GM18858 (cell line): ENCODE measurements around the gene GLP2R.

Experiments
- ATAC-seq: cut with Tn5 transposase; IDR thresholded peaks from one replicate; pipeline ENCODE4 v1.9.1; 2021; ENCODE audit not compliant: unreplicated experiment

The GLP2R gene

DNA sequence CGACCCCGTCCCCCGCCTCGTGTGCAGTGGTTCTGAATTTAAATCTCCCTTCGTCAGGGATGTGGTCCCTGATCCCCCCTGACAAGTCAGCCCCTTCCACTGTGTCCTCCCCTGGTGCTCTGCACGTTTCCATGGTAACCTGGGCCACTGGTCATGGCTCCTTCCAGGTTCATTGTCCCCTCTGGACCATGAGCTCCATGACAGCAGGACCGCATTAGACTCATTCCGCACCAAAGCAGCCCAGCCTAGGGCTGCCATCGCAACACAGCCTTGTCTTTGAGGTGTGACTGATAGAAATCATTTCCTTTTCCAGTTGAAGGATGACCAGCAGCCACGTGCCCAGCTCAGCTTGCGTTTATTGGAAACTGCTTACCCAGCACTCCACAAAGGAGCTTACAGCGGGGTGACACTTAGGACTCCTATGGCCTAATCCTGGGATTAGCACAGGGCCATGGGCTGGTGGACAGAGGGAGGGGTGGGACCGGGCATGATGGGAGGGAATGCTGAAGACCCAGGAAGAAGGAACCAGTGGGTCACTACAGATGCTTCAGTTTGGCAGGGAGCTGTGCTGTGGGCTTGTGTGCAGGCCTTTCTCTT lies 71.7 kb downstream of the GLP2R start:
- ATAC-seq: no peak

DNA sequence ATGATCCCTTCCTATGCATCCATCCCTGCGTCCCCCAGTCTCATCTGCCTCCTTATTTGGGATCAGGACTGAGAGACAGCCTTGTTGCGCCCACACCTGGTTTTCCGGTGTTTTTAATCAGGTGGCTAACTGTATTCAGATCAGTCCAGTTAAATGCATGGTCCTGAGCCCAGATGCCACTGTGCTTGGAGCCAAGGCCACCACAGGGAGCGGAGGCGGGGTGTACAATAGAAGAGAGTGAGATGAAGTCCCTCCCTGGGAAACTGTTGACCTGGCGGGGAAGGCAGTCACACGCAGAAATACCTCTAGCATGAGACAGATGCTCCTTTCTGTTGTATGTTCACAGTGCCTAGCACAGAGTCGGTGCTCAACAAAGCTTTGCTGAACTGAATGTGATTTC lies 73.1 kb downstream of the GLP2R start:
- no peak for ATAC-seq

DNA sequence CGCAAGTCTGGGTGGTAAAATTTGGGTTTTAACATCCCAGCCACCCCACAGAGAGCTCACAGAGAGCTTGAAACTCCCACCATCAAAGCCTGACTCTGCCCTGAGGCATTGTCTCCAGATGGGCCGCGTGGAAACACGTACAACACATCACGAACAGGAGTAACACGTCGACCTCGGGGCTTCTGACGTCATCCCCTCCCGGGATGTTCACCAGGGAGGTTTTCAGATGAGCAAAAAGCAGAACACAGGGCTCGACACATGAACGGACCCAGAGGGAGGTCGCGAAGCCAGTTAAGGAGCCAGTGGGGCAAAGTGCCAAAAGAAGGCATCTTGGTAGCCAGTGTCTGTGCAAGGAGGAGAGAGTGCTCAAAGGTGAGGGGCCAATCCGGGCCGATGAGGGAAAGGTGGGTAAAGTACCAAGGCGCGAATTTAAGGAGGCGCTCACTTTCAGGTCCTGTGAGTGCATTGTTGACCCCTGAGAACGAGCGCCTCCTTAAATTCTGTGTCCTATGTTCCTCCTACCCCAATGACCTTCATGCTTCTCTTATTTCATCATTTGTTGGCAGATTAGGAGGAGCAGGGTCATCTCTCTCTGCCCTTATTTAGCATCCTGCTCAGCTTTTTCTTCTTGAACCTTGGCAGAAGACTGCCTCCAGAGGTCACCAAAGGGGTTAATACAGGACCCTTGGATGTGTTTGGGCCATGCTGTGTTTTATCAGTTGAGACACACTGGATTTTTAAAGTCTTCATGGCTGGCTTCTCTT lies 73.7 kb downstream of the GLP2R start:
- no peak for ATAC-seq

DNA sequence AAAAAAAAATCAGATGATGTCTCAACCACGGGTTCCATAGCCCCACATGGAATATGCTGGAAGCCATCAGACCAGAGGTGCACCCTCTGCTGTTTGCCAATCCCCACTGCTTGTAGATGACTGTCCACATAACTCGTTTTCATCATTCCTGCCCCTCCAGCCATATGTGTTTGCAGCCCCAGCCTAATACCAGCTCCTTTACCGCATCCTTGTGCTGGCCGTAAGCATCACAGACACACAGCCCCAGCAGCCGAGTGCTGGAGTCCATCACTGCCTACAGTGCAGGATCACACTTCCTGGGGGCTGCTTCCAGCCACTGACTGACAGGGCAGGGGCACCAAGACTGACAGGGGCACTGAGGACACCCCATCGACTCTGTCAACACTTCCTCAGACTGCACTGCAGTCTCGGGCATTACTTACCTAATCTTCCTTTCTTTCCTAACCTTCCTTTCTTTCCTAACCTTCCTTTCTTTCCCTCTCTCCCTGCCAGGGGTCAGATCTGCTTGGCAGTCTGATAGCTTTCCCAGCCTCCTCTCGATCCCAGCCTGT lies 74.4 kb downstream of the GLP2R start:
- ATAC-seq: no peak

DNA sequence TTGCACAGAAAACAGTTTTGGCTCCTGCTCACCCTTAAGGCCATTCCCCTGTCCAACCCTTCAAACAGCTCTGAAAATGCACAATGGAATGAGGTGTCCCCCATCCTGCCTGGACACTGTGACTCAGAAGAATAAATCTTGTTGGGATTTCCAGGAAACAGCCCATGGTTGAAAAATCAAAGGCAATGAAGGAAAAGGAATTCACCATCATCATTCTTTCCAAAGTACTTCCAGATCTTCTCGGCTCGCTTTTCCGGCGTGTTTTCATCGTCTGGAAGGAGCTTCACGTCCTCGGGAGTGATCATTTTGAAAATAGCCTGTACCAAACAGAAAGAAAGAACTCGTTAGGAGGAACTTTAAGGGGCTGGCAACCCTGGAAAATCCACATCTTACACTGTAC lies 75.1 kb downstream of the GLP2R start:
- no peak for ATAC-seq

DNA sequence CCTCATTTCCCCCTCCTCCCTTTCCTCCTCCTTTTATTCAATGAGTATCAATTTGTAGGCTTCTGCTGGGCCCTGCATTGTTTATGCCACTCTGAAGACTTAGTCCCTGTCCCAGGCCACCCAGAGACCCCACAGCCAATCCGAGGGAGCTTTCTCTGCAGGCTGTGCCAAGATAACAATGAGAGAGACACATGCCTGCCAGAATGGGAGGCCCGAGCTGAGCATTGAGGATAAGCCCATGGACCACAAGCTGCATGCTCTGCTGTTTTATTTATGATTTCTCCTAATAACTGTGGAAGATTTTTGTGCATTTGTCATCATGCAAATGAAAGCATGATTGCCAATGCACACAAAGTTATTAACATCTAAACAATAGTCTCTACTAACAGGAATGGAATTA lies 76.4 kb downstream of the GLP2R start:
- no peak for ATAC-seq

DNA sequence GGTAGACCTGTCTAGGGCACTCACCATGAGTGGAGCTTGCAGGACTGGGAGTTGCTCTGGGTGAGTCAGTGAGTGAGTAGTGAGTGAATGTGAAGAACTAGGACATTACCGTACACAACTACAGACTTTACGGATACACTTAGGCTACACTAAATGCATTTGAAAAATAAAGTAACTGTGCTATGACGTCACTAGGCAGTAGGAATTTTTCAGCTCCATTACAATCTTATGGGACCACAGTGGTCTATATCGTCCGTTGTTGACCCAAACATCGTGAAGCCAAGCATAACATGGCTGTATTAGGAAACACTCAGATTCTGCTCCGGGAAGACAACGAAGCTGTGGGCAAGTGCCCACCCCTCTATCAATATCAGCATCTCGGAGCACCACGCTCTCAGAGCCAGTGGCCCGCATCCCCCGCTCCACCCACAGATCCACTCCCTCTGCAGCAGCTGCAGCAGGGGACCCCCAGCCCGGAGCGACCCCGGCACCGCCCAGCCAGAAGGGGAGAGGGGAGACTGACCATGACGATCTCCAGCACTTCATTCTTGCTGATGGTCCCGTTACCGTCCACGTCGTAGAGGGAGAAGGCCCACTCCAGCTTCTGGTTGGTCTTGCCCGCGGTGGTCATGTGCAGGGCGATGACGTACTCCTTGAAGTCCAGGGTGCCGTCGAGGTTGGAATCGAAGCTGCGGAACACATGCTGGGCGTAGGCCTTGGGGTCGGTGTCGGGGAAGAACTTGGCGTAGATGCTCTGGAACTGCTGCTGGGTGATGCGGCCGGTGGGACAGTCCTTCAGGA lies 78.8 kb downstream of the GLP2R start:
- ATAC-seq: no peak

DNA sequence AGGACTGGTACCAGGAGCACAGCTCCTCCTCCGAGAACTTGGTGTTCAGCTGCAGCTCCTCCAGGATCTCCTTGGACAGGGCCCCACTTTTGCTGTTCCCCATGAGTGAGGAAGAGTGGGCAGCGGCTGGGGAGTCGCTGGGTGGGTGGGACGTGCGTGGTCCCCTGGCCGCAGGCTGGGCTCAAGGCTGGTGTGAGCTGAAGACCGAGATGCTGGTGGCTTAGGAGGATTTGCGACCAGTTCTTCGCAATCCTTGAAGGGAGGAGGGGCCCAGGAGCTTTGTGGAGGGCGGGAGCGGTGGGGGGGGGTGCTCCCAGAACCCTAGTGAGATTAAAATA lies 79.3 kb downstream of the GLP2R start, which contains the start of gene RCVRN:
TSS of gene RCVRN (minus strand) at position 194 of the 338 bp plus-strand sequence. CDS start at position 103, 91 bp downstream.
- no peak for ATAC-seq

DNA sequence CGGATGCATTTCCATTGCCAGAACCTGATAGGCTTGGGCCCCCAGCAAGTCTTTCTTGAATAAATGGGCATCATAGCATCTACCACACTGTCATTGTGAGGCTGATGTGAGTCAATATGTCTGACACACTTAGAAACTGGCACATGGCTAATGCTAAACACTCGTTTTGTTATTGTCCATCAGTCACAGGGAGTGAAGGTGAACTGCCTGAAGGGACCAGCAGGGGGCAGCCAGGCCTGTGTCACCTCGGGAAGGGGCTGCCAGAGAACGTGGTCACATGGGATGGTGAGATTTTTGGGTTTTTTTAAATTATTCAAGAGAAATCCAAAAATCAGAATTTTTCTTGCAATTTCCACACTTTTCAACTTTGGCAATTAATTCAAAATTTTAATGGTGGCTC lies 80.2 kb downstream of the GLP2R start:
- no peak for ATAC-seq

DNA sequence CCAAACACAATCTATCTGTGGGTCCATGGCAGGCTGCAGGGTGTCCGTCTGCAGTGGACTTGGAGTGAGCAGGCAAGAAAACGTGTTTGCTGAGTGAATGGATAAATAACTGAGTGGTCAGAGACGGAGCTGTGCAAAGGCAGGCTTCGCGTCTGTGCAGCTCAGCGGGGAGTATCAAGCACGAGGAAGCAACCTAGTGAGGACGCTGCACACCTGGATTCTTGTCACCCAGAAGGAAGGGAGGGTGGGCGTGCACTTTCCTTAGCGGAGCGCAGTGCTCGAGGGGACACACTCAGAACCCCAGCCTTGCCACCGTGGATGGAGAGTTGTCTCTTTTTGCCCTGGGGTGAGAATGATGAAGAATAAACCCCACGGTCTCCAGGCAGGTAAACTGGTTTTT lies 80.9 kb downstream of the GLP2R start:
- ATAC-seq: no peak

DNA sequence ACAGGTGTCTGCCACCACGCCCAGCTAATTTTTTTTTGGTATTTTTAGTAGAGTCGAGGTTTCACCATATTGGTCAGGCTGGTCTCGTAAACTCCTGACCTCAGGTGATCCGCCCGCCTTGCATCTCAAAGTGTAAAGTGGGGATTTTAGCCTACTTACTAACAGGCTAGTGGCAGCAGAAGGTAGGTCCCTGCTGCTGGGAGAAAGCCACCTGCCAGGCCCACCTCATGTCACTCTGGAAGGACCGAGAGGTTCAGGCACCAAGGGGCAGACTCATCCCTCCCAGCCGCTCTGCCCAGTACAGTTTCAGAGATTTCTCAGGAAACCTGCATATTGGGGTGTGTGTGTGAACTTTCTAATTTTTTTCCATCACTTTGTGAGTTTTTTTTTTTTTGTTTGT lies 81.4 kb downstream of the GLP2R start:
- no peak for ATAC-seq

DNA sequence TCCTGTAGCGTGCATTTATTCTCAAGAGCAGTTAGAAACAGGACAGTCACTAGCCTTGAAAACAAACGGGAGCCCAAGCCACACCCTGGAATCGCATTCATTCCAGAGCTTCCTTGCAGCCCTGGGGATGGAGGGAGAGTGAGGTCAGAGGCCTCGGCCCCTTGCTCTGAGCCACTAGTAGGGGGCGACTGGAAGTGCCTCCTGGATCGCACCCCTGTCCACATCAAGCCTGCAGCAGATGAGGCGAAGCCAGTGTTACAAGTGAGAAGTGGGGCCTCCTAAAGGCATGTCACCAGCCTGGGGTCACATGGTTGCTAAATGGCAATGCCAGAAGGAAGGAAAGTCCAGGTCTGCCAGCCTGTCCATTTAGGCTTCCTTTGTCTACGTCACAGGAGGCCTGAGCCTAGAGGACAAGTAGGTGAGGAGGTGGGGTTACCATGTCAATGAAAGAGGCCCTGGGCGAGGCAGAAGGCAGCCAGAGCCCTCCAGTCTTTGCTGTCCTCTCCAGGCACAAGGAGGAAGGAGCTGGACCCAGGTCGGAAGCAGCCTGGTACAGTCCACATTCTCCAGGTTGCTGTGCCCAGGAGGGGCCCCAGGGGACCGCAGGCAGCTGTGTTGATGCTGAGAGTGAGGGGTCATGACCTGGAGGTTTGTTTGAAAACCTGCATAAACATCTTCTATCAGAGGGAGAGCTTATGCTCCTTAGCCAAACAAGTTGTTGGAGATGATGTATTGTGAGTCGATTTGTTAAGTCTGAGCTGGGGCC lies 82.3 kb downstream of the GLP2R start:
- no peak for ATAC-seq

DNA sequence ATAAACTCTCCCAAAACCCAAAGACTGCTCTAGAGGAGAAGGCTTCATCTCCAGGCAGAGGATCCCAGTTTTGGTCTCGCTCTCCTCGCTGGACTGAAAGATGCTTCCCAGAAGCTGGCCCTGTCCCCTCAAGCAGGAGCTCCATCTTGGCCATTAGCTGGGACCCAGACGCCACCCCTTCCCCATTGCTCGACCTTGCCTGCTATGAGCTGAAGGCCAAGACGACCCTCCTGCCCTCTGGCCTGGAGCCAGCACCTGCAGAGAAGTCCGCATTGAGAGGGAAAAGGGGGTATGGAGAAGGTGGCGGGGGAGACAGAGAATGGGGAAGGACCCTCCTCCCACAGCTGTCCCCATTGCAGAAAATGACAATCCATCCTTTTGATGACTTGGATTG lies 82.9 kb downstream of the GLP2R start:
- ATAC-seq: no peak

DNA sequence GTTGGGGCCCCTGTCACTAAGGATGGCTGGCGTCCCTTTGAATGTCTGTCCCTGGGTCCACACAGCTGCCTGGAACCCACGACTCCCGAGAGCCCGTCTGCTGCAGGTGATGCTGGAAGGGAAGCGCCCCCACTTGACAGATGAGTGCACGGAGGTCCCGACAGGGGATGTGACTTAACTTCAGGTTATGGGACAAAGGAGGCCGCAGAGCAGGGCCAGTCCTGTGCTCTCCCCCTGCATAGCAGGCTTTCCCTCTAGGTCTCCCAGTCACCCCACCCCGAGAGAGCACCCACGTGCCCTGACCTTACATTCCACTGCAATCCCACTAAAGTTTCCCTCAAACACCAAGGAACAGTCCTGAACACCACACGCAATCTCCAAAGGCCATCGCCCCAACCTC lies 85.4 kb downstream of the GLP2R start:
- no peak for ATAC-seq

DNA sequence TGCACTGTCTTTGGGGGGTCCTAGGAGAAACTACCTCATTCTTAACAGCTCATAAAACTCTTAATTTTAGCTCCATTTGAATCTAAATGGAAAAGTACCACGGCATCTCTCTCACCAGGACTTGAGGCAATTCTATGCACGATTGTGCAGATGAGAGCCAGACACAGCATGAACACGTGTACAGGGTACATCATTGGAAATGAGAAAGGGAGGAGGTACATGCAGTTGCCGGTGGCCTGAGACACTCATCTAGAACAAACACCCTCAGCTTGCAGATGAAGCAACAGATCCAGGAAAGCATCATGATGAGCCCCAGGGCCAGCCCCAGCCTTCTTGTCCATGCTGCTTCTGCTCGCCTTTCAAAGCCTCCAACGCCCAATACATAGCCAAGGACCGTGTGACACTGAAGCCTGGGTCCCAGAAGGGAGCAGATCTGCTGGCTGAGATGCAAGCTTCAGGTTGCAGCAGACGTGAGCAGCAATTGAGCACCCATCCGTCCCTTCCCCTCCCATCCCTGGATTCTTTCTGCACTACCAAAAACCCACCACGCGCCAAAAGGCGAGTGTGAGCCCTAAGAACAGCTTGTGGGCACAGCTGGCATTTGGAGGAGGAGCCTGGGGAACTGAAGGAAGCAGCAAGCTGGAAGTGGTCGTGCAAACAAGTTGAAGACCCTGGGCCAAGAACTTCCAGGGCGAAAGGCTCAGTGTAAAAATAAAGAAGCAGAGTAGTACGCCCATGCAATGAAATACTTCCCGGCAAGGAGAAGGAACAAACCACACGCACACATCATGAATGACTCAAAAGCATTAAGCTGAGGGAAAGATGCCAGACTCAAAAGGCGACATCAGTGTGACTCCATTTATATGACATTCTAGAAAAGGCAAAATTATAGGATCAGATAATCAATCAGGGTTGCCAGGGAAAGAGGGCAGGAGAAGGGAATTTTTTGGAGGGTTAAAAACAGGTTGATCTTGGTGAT lies 86.7 kb downstream of the GLP2R start:
- ATAC-seq: no peak

DNA sequence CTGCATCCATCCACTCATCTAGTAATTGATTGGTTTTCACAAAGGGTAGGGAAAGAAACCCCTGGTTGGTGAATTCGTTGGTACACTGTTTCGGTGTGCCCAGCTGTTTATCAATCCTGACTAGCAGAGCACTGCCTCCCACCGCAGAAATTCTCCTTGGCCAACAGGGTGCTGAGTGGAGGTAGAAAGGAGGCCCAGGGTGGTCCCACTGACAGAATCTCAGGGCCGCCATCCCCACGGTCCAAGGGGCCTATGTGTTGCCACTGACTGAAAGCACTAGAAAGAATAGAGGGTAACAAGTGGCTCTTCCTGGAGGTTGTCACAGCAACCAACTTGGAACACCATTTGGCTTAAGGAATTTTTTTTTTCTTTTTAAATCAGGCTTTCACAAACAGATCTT lies 87.8 kb downstream of the GLP2R start:
- ATAC-seq: no peak

DNA sequence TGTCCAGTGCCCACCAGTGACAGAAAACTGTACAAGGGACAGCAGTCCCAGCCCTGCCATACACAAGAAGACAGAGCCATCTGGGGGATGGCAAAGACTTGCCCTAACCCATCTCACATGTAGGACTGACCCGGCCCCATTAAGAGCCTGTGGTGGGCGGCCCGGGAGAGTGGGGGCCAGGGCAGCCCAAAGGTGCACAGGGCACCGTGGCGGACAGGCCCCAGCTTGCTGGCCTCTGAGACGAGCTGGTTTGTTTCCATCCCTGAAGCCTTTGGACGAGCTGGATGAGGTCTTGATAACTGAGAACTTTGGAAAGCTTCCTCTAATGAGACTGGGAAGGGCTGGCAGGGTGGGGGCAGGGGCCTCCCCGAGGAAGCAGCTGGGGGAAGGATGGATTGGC lies 90.4 kb downstream of the GLP2R start:
- no peak for ATAC-seq

DNA sequence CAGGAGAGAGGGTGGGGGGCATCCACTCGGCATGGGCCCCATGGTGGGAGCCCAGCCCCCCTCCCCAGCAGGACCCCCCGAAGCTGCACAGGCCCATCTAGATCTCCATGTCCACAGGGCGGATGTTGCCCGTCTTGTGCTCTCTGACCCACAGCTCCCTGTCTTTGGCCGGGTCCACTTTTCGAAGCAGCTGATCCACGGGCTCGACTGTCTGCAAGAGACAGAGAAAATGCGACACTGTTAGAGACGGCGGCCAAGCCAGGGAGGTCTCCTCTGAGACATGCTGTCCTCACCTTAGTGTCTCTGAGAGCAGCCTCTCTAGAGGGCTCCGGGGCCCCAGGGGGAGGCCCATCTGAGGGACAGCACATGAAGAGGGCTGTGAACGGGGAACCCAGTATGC lies 91.4 kb downstream of the GLP2R start:
- no peak for ATAC-seq

DNA sequence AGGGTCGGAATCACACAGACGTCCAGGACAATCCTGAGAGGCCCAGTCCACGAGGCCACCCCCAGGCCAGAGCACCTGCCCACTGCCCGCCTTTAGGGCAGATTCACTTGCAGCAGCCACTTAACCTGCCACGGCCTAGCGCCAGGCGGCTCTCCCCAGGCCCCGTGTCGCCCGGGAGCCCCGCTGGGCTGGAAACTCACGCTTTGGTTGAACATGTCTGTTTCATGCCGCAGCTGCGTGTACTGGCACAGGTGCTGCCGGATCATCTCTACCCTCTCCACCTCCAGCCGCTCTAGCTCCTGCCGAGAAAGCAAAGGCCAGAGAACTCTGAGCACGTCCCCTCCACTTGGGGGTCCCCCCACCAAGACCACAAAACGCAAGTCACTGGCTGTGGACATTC lies 92.1 kb downstream of the GLP2R start:
- no peak for ATAC-seq

DNA sequence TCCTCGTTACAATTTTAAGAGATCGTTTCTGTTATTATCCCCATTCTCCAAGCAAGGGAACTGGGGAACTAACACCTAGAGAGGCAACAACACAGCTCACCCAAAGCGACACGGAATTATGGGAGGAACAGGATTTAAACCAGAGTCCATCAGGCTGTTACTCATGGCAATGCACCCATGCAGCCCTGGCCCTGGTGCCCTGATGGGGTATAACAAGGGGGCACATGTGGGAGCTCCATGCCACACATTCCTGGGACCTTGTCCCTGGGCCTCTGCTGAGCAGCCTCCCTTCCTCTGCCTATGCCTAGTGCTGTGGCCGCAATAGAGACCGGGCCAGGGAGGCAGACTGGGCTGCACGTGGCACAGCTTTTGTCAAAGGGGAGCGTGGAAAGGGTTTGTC lies 92.6 kb downstream of the GLP2R start:
- no peak for ATAC-seq
